NCI-H748 treated with DMSO at 0.1 percent for 48 hours (cell line): ENCODE data around the gene RIPPLY3.
"Not testable (repeated sequence)": the region's sequence is repeated elsewhere in the genome, so short reads cannot be mapped to it uniquely, and the experiment has no call there.

Source experiments
- DNase-seq: peaks from one replicate; lab custom pipeline; 2025; lab: John Stamatoyannopoulos, UW

The RIPPLY3 gene

GRCh38 chr21:37017951-37018679 lies 11.6 kb downstream of the RIPPLY3 start:
- DNase-seq, result no peak

- no peak for DNase-seq
Observed at GRCh38 chr21:37026499-37026898, 20.0 kb downstream of the RIPPLY3 start.

GRCh38 chr21:37028570-37028969 lies 22.1 kb downstream of the RIPPLY3 start:
- no peak for DNase-seq

- DNase-seq, result no peak
Observed at GRCh38 chr21:37030864-37031263, 24.4 kb downstream of the RIPPLY3 start.

- no peak for DNase-seq
Observed at GRCh38 chr21:37032293-37032692, 25.8 kb downstream of the RIPPLY3 start.

- DNase-seq, result no peak
Observed at GRCh38 chr21:37032877-37033471, 26.5 kb downstream of the RIPPLY3 start.

- not testable (repeated sequence) for DNase-seq
Observed at GRCh38 chr21:37034394-37034793, 27.9 kb downstream of the RIPPLY3 start.

DNA sequence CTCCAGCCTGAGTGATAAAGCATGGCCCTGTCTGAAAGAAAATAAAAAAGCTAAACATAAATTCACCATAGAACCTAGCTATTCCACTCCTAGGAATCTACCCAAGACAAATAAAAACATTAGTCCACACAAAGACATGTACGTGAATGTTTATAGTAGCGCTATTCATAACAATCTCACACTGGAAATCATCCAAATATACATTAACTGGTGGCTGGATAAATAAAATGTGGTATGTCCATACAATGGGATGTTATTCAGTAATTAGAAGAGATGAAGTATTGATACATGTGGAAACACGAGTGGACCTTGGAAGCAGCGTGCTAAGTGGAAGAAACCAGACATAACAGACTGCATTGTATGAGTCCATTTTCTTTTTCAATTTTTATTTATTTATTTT lies 29.7 kb downstream of the RIPPLY3 start:
- no peak for DNase-seq

DNA sequence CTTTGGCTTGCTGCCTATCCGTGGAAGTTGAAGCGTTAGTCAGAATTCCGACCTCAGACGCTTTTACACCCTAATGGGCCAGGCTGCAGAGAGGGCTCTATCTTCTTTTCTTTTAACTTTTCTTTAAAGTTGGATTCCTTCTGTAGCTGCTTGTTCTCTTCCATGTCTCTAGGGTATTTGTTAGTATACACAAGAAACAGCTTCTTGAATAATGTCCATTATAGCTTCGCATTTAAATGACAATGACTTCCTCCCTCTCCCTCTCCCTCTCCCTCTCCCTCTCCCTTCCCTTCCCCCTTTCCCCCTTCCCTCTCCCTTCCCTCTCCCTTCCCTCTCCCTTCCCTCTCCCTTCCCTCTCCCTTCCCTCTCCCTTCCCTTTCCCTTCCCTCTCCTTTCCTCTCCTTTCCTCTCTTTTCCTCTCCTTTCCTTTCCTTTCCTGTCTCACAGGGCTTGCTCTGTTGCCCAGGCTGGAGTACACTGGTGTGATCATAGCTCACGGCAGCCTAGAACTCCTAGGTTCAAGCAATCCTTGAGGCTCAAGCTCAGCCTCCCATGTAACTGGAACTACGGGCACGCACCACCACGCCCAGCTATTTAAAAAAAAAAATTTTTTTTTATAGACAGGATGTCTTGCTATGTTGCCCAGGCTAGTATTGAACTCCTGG lies 33.0 kb downstream of the RIPPLY3 start:
- DNase-seq, result no peak

- DNase-seq, result no peak
Observed at GRCh38 chr21:37040212-37040611, 33.7 kb downstream of the RIPPLY3 start.

GRCh38 chr21:37041706-37042271 lies 35.3 kb downstream of the RIPPLY3 start:
- no peak for DNase-seq

DNA sequence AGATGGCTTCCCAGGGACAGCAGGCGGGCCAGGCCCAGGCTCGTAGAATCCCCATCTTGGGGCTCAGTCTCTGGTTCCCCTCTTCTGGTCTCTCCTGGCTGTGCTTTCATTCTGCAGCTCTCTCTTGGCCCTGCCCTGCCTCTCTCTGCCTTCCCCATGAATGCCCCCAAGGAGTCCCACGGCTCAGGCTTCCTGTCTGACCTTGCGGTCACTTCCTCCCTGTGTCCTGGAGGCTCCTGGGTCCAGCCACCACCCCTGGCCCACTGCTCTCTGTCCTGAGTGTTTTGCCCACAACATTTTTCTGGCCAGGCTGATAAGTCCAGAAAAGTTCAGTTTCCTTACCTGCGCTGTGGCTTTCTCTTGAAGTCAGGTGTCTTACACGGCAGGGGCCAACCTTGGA lies 37.3 kb downstream of the RIPPLY3 start:
- DNase-seq, result no peak

GRCh38 chr21:37044643-37045042 lies 38.1 kb downstream of the RIPPLY3 start:
- DNase-seq, result no peak

GRCh38 chr21:37045149-37045548 lies 38.6 kb downstream of the RIPPLY3 start:
- DNase-seq, result no peak

DNA sequence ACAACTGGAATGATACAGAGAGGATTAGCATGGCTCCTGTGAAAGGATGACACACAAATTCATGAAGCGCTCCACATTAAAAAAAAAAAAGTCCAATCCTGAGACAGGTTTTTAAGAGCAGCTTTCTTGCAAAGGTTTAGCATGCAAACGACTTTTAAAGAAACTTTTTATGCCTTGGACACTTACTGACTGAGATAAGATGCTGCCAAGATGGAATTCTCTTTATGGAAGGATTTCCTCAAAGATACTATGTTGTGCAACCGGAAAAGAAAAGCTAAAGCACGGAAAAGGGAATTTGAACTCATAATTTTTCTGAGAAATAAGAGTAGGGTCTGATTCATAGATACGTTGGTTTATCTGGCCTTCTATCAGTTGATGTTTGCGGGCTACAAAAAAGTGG lies 39.1 kb downstream of the RIPPLY3 start:
- no peak for DNase-seq

DNA sequence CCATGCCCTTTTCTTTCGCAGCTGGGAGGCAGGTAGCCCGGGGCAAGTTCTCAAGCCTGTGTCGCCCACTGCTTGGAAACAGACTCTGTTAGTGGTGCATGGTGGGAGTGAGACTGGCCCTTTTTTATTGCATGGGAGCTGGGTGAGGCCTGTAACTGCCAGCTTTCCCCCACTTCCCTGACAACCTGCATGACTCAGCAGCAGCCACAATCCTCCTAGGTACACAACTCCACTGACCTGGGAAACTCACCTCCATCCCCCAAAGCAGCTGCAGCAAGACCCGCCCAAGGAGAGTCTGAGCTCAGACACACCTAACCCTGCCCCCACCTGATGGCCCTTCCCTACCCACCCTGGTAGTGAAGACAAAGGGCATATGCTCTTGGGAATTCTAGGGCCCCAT lies 40.6 kb downstream of the RIPPLY3 start:
- no peak for DNase-seq

GRCh38 chr21:37049741-37050140 lies 43.2 kb downstream of the RIPPLY3 start:
- DNase-seq, result not testable (repeated sequence)

GRCh38 chr21:37055271-37055855 lies 48.9 kb downstream of the RIPPLY3 start:
- no peak for DNase-seq

DNA sequence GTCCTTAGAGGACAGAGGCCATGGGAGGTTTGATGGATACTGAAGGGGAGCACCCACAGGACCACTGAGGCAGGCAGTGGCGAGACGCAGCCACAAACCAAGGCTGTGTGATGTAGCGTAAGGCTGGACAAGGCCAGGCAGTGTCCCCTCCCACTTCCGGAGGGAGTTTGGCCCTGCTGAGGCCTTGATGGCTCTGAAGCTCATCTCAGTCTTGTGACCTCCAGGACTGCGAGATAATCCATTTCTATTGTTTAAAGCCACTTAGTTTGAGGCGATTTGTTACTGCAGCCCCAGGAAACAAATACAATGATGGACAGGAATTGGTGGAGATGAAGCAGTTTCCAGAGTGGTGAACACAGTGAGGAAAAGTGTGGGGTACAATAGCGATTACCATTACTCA lies 51.1 kb downstream of the RIPPLY3 start:
- no peak for DNase-seq

DNA sequence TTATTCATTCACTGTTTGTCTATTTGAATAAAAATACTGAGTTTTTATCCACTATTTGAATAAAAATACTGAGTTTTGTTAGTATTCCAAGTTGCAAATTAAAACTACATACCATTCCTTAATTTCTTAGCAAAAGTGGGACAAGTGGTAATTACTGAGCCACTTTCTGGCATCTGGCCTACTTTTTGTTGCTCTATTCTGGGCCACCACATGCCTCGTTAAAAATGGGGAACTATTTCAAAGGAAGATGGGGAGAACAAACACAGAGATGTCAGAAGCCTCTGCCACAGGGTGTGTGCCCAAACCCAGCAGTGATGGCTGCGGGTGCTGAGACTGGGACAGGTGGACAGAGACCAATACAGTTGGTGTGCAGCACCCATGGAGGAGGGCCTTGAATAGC lies 51.8 kb downstream of the RIPPLY3 start:
- DNase-seq, result no peak

GRCh38 chr21:37059181-37059580 lies 52.7 kb downstream of the RIPPLY3 start:
- DNase-seq, result no peak

- peak; percentile 92 for DNase-seq
Observed at GRCh38 chr21:37060296-37060695, 53.8 kb downstream of the RIPPLY3 start.
